IMR-90 (cell line): ENCODE results near the gene HECW1.

Experiments
- BHLHE40 ChIP-seq: fragments of 150-350 bp; IDR thresholded peaks from 2 replicates; pipeline ENCODE4 v1.6.1; 2016; ENCODE audit warnings: mild to moderate bottlenecking, low read depth, low read length
- CEBPB ChIP-seq: IDR thresholded peaks from 2 replicates; pipeline ENCODE4 v1.6.1; 2012; ENCODE audit warnings: low read depth, low read length, improper control_type of control experiment
- CTCF ChIP-seq: conservative IDR thresholded peaks from 2 replicates; pipeline ENCODE4 v1.5.1; 2012; ENCODE audit warnings: mild to moderate bottlenecking, low read depth, low read length, improper control_type of control experiment
- FOS ChIP-seq: fragments of 150-350 bp; IDR thresholded peaks from 2 replicates; pipeline ENCODE4 v1.6.1; 2016; ENCODE audit warnings: low read depth, low read length
- MAFK ChIP-seq: IDR thresholded peaks from 2 replicates; pipeline ENCODE4 v1.6.1; 2012; ENCODE audit warnings: low read depth, low read length, improper control_type of control experiment
- MAZ ChIP-seq: IDR thresholded peaks from 2 replicates; pipeline ENCODE4 v1.6.1; 2012; ENCODE audit warnings: low read depth, mild to moderate bottlenecking, low read length, improper control_type of control experiment, moderate library complexity, borderline replicate concordance
- MXI1 ChIP-seq: IDR thresholded peaks from 2 replicates; pipeline ENCODE4 v1.6.1; 2012; ENCODE audit warnings: low read depth, mild to moderate bottlenecking, low read length, moderate library complexity, borderline replicate concordance
- POLR2A ChIP-seq: IDR thresholded peaks from 2 replicates; pipeline ENCODE4 v1.6.1; 2012; ENCODE audit warnings: mild to moderate bottlenecking, low read depth, low read length
- RAD21 ChIP-seq: IDR thresholded peaks from 2 replicates; pipeline ENCODE4 v1.6.1; 2012; ENCODE audit warnings: low read length, improper control_type of control experiment

DNA sequence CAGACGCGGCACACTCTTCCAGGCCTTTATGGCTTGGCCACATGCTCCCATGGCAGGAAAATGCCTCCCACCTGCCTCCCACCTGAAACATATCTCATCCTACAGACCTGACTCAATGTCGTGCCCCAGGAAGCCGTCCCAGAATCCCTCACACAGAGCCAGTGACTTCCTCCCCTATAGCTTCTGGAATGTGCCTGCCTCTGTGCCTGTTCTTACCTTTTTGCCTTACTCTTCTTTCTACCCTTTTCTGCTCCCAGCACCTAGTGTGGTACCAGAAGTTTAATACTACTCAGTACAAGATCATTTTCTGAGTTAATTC lies 346.5 kb downstream of the HECW1 start:
- TF ChIP-seq CTCF: no peak
- no peak for TF ChIP-seq RAD21
- TF ChIP-seq MAFK: no peak
- TF ChIP-seq POLR2A: no peak
- no peak for TF ChIP-seq MXI1
- TF ChIP-seq FOS: no peak
- TF ChIP-seq BHLHE40: no peak
- TF ChIP-seq MAZ: no peak
- no peak for TF ChIP-seq CEBPB
